ENCODE measurements around the gene NPC1. TPM values are rescaled to one million over a fixed set of nuclear protein-coding genes. Genes with fewer than 3 reads are reported as not detected.
A peak's percentile ranks its signal among the peaks of the same experiment; 100 is the strongest.

NPC1 gene
- total and polyA plus RNA-seq, 2 donors (not counting 3 experiments of a cell fraction or from before 2014, with no cell fraction given): 40.6 to 45.2 TPM

GRCh38 chr18:23627321-23627720, 41.0 kb upstream of the NPC1 start:
- ChIA-PET POLR2A (no interaction called here), CTCF (interaction anchor here (0.8 to 10.9 kb wide), 9 partner anchors 11 to 291 kb away, joined by 3 to 260 read pairs (median 7); no protein-coding TSS in a partner anchor)
- peak overlapping the region; percentile 72 for H2AFZ ChIP-seq (ENCODE audit: low read depth, low read length)
- FAIRE-seq: peak; percentile 82
- H3K9ac ChIP-seq (replicated peaks; ENCODE audit: extremely low read depth, insufficient read depth, low read length): peak overlapping the region; percentile 39
- H3K9me3 ChIP-seq (replicated peaks; ENCODE audit: control insufficient read depth, insufficient read depth, low read length): no peaks in the 10 kb centered on the region
- peak overlapping the region; percentile 81 for H3K27ac ChIP-seq (ENCODE audit: insufficient read depth, low read depth, low read length)
- no peak overlapping the region for H3K4me3 ChIP-seq (replicated peaks in 1 of 3; ENCODE audit: insufficient read depth in 1 of 3, low read depth in 1 of 3, low read length in 3 of 3)
- no peaks in the 10 kb centered on the region for H3K36me3 ChIP-seq (ENCODE audit: control insufficient read depth in 2 of 2, extremely low read depth in 1 of 2, insufficient read depth in 2 of 2, low read length in 2 of 2)
- H3K4me2 ChIP-seq (ENCODE audit: insufficient read depth, low read length): peak overlapping the region; percentile 80
- no peaks in the 10 kb centered on the region for H3K9me1 ChIP-seq (replicated peaks; ENCODE audit: control insufficient read depth, extremely low read depth, insufficient read depth, low read length)
- H4K20me1 ChIP-seq (replicated peaks; ENCODE audit: control insufficient read depth, extremely low read depth, insufficient read depth, low read length): no peaks in the 10 kb centered on the region
- DNase-seq (ENCODE audit: low read depth, low spot score): peak; percentile 85
- H3K27me3 ChIP-seq (ENCODE audit: control insufficient read depth in 2 of 2, insufficient read depth in 2 of 2, low read length in 2 of 2): peaks cover 0 to 4% of the 10 kb centered on the region in 2 experiments
- dilution Hi-C loops (cut with MboI; ENCODE audit: extremely low pct_ligation_motif_present, low sequenced_read_pairs) (no loop called here), intact Hi-C loops (cut with micrococcal nuclease) (loop anchor here (2.0 to 5.0 kb wide), 3 partner anchors 21 to 90 kb away; partner anchors contain the start of gene LAMA3)
- no peaks in the 10 kb centered on the region for H3K79me2 ChIP-seq (ENCODE audit: control insufficient read depth, insufficient read depth, low read length)
- no TSS peak for BruUV-seq (replicated peaks)
- H3K4me1 ChIP-seq (ENCODE audit: control insufficient read depth, extremely low read depth, insufficient read depth, low read length): peaks cover 23% of the 10 kb centered on the region
- TF ChIP-seq MYC (IDR thresholded peaks at IDR 0.05; ENCODE audit: low read depth, low read length): no peak
- TF ChIP-seq JUN (IDR thresholded peaks at IDR 0.05; ENCODE audit: borderline replicate concordance, insufficient read depth, insufficient read length, low read depth): peak; percentile 50
- no peak for TF ChIP-seq CTCF (IDR thresholded peaks at IDR 0.05; ENCODE audit: extremely low read depth in 1 of 2, insufficient read depth in 1 of 2, low read depth in 1 of 2, low read length in 2 of 2)
- TF ChIP-seq FOS (IDR thresholded peaks at IDR 0.05; ENCODE audit: borderline replicate concordance, insufficient read depth, low read length): peak; percentile 79
- no peak for TF ChIP-seq MAX (IDR thresholded peaks at IDR 0.05; ENCODE audit: insufficient read depth, insufficient read length)
- TF ChIP-seq POLR2A (IDR thresholded peaks at IDR 0.05; ENCODE audit: low read depth, low read length): no peak
- TF ChIP-seq EZH2 (IDR thresholded peaks at IDR 0.05; ENCODE audit: borderline replicate concordance, low read depth, low read length, severe bottlenecking): no peak
- no peak for TF ChIP-seq GATA2 (IDR thresholded peaks at IDR 0.05; ENCODE audit: insufficient read depth, insufficient read length, low read depth, low read length)
- no peak for TF ChIP-seq POLR2AphosphoS5 (IDR thresholded peaks at IDR 0.05; ENCODE audit: insufficient read depth, low read depth, low read length)

Measured in endothelial cell of umbilical vein (primary cell).